ENCODE data around the gene CENPP.

CENPP gene

GRCh38 chr9:92603100-92603499, 277.3 kb downstream of the CENPP start:
- FAIRE-seq, result no peak

GRCh38 chr9:92603990-92604389, 278.2 kb downstream of the CENPP start:
- FAIRE-seq, result no peak

GRCh38 chr9:92605224-92605623, 279.5 kb downstream of the CENPP start:
- no peak for FAIRE-seq

GRCh38 chr9:92607088-92607487, 281.3 kb downstream of the CENPP start:
- no peak for FAIRE-seq

GRCh38 chr9:92607773-92608172, 282.0 kb downstream of the CENPP start:
- no peak for FAIRE-seq

DNA sequence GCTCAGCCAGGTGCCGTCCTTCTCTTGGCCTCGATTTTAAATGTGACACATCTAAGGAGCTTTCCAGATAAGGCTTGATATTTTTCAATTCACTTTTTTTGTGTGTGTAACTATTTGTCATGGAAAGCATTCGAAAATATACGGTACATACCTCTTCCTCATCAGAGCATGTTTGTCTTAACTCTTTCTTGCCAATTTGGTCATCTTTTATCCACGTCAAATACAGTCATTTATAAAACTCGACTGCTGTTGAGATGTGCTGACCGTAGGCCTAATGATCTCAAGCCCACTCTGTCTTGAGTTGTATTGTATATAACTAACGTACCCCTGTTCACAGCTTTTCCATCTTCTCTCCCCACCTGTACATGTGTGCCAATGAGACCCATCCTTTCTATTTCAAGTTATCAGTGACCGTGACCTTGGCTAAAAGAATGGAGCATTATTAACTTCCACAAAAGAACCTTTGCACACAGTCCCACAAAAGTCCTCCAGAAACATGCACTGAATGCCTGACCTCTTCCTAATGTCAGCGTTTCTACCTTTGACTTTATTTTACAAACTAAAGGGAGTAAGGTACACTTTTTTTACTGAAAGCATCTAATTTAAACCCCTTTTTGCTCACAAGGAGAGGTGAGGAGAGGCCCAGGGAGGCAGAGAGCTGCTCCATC, 282.6 kb downstream of the CENPP start:
- no peak for FAIRE-seq

DNA sequence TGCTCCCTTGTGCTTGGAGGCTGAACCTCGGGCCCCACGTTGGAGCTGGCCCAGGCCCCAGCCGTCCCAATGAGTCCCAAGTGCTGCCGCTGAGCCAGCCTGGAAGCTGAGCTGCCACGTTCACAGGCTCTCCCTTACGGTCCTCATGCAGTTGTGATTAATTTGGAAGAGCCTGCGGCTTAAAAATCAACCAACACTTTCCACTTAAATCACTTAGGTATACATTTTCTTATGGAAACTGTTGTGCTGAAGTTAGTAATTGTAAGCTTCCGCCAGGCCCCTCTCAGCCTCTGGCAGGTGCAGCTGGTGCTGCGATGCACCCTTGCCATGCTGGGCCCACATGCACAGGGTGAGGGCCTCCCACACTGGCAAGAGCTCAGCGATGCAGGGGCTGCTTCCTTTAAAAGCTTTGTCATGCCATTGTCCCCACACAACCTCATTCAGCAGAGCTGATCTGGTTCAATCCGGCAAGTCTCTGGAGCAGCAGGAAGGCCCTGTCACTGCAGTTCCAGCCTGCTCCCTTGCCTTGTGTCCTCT, 283.2 kb downstream of the CENPP start:
- no peak for FAIRE-seq

DNA sequence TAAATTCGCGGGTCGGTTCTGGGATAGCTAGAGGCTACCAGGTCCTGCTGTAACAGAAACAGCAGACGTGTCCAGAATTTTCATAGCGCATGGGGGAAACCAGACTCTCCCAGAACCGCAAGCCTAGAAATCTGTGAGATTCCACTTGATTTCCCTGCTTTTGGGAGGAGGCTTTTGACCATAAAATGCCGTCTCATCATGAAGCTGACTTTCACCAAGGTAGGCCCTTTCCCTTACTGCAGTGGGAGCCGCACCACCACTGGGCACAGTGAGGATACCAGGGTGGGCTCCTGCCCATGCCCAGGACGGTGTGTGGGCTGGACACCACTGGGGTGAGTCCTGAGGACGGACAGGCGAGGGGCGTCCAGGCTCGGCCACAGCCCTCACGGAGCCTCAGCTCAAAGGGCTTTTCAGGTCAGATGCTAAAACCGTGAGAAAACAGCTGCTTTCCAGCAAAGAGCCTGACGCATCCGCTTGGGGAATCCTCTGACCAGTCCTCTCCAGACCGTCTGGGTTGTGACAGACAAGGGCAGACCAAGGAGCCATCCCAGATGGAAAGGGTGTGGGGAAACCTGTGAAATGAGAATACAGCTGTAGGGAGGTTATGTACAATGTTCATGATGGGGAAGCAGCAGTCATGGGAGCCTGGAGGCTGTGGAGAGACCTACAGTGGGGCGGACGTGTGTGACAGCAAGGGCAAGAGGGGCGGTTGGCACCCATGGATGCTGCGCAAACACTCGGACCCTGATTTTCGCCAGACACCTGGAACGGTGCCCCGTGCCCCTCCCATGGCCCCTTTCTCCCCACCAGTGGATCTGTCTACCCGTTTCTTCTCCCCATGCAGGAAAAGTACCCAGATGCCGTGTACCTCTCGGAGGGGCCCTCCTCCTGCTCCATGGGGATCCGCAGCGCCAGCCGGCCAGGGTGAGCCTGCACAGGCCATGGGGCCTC, 285.0 kb downstream of the CENPP start:
- FAIRE-seq, result no peak

DNA sequence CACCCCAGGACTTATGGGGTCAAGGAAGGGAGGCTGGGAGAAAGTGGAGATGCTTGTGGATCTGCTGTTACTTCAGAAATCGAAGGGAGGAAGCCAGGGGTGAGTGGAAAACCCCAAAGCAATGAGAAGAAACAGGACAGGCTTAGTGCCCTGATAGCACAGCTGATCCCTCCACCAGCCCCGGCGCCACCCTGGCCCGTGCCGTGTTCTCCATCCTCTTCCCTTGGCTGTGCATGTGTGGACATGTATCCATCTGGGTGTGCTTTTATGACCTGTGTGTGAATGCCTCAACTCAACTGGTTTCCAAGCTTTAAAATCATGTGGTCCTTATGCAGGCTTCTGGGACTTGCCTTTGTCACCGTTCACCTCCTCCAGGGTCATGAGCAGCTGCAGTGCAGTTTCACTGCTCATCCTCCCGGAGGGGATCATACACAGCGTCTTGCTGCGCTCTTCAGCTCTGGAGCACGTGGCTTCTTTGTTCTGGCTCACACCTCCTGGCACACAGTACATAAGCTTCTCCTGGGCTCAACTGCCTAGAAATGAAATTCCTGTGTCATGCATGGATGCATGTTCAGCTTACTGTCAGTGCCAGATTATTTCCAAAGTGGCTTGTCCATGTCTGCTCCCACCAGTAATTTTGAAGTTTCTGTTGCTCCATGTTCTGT, 286.0 kb downstream of the CENPP start:
- FAIRE-seq, result no peak

GRCh38 chr9:92612292-92612691, 286.5 kb downstream of the CENPP start:
- no peak for FAIRE-seq

GRCh38 chr9:92612816-92613215, 287.1 kb downstream of the CENPP start:
- FAIRE-seq, result no peak

DNA sequence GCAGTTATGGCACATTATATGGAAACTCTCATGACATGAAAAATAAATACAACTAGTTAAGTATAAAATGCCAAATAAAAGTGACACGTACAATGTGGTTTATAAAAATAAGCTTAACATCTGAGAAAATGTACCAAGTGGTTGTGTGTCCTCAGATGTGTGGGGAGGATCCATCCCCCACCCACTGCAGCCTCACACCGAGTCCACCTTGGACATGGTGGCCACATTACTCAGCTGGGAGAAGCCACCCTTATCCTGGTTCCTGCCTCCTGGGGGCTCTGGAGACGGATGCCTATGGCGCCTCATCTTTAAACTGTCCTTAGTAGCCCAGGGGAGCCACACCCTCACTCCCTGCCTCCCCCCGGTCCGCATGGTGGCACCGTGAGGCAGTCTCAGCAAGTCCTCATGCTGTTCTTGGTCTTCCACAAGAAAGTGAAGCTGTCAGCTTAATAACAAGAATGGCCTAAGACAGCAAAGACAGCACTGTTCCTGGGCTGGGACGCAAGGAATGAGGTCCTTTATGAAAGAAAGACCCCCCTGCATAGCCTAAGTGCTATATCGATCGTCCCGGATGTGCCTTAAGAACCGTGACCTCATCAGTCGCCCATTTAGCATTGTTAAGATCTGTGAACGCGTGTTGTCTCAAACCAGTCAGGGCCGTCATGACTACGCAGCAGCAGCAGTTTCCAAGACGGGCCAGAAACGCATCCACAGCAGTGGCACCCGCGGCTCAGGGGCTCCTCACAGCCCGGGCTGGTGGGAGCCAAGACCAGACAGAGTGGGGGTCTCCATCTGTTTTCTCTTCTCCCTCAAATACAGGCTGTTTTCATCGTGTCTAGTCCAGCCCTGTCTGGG, 287.7 kb downstream of the CENPP start:
- no peak for FAIRE-seq

DNA sequence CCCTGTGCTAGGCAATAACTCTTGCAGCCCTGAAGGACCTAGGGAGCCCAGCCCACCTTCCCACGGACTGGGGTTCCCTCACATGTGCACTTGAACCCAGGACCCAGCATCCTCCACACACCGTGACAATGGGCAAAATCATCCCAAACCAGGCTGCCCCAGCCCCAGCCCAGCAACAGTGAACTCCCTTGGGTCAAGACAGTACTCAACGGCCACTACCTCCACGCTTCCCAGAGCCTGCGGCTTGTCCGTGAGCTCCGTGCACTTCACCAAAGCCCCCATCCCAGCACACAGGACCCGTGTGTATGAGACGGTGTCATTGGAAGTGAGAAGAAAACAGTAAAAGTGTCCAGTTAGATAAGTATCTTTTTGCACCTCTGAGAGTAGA, 288.4 kb downstream of the CENPP start:
- no peak for FAIRE-seq

- no peak for FAIRE-seq
Measured at GRCh38 chr9:92614763-92615461, 289.2 kb downstream of the CENPP start.

DNA sequence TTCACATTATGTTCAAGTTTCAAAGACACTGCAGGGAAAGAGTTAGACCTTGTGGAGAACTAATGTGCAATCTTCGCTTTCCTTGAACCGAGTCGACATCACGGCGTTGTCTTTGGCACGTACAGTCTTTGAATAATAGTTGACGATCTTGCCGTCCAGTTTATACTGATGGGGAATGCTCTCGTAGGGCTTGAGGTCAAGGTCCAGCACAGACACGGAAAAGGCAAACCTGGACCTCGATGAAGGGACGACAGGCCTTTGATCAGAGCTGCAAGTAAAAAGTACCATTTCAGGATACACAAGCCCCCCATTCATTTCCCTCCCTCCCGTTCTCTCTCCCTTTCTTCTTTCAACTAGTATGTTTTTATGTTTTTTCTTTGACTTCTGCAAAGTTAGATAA, 290.0 kb downstream of the CENPP start:
- FAIRE-seq, result no peak

- no peak for FAIRE-seq
Measured at GRCh38 chr9:92616199-92616641, 290.5 kb downstream of the CENPP start.

- FAIRE-seq, result no peak
Measured at GRCh38 chr9:92616655-92617111, 290.9 kb downstream of the CENPP start.

GRCh38 chr9:92617195-92617813, 291.6 kb downstream of the CENPP start:
- no peak for FAIRE-seq

DNA sequence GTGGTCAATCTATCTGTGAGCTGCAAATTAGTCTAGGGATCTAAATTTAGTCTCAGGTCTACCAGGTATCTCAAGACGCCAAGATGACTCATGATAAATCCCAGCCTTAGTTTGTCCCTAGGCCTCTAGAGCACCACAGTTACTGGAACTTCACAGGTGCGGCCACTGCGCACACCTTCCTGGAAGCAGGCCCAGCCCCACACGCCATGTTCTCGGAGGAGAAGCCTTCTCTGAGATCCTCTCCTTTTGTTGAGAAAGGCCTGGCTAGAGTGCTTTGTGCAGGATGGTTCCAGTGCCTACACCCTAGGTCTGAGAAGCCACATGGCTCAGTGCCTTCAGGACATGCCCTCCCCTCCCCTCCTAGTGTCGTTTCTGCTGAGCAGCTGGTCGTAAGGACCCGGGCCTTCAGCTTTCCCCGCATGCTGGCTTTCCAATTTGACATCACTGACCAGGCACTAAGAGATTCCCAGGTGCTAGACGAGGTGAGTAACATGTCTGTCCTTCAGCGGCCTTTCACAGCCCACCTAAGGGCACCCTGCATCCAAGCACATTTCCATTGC, 292.3 kb downstream of the CENPP start:
- FAIRE-seq, result no peak

DNA sequence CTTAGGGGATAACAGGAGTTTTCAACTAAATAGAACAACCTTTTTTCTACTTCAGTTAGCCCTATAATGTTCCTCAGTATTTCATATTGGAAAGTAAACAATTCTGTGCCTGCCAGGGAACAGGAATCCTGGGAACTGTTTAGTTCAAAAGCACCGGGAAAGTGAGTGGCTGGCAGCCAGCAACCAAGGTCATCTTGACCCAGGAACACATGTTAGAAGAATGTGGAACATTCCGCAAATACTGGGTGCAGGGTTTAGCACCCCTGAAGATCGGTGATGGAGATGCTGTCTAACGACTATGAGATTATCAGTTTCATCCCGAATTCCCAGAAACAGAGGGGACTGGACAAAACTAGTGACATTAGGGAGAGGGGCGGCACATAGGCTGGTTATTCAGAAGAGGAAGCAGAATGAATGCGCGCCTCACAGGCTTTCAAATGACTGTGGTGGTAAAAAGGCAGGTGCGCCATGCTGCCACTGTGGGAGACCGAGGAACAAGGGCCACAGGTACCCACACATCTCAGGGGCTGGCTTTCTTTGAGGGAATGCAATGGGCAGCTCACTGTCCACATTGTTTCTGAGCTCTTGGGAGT, 293.0 kb downstream of the CENPP start:
- FAIRE-seq, result no peak
